ENCODE results near the gene MEGF11.

GRCh38 chr15:65940618-65940909 is 313.0 kb downstream of the MEGF11 start:
- TF ChIP-seq FOXK2 (IDR thresholded peaks at IDR 0.05), result no peak
- no peak for TF ChIP-seq ARNT (IDR thresholded peaks at IDR 0.05)
- no peak for TF ChIP-seq CTBP1 (IDR thresholded peaks at IDR 0.05; ENCODE audit: borderline replicate concordance)
- TF ChIP-seq FOXM1 (IDR thresholded peaks at IDR 0.05; ENCODE audit: borderline replicate concordance), result no peak
